A549 (cell line): ENCODE data around the gene RCOR2.

Source experiments
- CEBPB ChIP-seq, 2 experiments: fragments of >200 bp in 1 of 2; sonication (Bioruptor Twin) in 1 of 2; formaldehyde crosslinking in 1 of 2; IDR thresholded peaks; 2 replicates each; pipeline ENCODE4 v1.6.1; 2012 to 2016
- CHD2 ChIP-seq: fragments of 150-350 bp; IDR thresholded peaks from 2 replicates; pipeline ENCODE4 v1.6.1; 2014; ENCODE audit warnings: low read length; ENCODE audit not compliant: partially characterized antibody
- CTCF ChIP-seq: fragments of >200 bp; sonication (Bioruptor Twin); formaldehyde crosslinking; IDR thresholded peaks from 3 replicates; pipeline ENCODE4 v1.5.1; 2016
- EP300 ChIP-seq, 2 experiments: fragments of >200 bp; sonication (Bioruptor Twin); formaldehyde crosslinking; IDR thresholded peaks; 2 replicates in 1 of 2; 3 replicates in 1 of 2; pipeline ENCODE4 v1.6.1; 2016 to 2017
- GATA3 ChIP-seq: IDR thresholded peaks from 2 replicates; pipeline ENCODE4 v1.6.1; 2012; ENCODE audit warnings: borderline replicate concordance
- HDAC2 ChIP-seq: fragments of 200-600 bp; sonication (generic); IDR thresholded peaks from 2 replicates; pipeline ENCODE4 v1.6.1; 2016

GRCh38 chr11:63870351-63871140 is 46.4 kb downstream of the RCOR2 start:
- TF ChIP-seq CTCF (no peak), EP300 (IDR thresholded peaks at IDR 0.05) (no peak), GATA3 (no peak), HDAC2 (no peak), CHD2 (no peak), CEBPB (IDR thresholded peaks at IDR 0.05) (no peak)
